Measurements from ENCODE around the gene RPL13.
A peak's percentile ranks its signal among the peaks of the same experiment; 100 is the strongest.
"Not testable (repeated sequence)": the region's sequence is repeated elsewhere in the genome, so short reads cannot be mapped to it uniquely, and the experiment has no call there.

Gene RPL13

DNA sequence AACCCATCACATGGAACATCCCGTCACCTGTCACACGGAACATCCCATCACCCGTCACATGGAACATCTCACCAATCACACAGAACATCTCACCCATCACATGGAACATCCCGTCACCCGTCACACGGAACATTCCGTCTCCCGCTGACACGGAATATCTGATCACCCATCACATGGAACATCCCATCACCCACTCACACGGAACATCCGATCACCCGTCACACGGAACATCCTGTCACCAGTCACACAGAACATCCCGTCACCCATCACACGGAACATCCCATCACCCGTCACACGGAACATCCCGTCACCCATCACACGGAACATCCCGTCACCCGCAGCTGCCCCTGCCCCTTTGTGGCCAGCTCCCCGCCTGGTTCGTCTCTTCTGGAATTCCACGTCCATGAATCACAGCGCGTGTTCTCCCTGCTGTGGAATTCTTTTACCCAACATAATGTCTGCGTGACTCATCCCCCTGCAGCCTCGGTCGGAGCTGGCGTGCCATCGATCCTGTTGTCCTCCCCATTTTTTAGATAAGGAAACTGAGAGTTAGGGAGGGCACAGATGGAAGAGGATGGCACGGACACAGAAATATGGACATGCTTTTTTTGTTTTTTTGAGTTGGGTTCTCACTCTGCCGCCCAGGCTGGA lies 20.7 kb downstream of the RPL13 start:
- DNase-seq, result no peak

GRCh38 chr16:89581861-89582563 lies 21.5 kb downstream of the RPL13 start:
- DNase-seq, result no peak

GRCh38 chr16:89582614-89583196 lies 22.2 kb downstream of the RPL13 start:
- DNase-seq, result no peak

- no peak for DNase-seq
These were observed 22.9 kb downstream of the RPL13 start for GRCh38 chr16:89583197-89583894.

- no peak for DNase-seq
These were observed 23.6 kb downstream of the RPL13 start for GRCh38 chr16:89583895-89584644.

- no peak for DNase-seq
These were observed 24.5 kb downstream of the RPL13 start for GRCh38 chr16:89584768-89585549.

- no peak for DNase-seq
These were observed 25.7 kb downstream of the RPL13 start for GRCh38 chr16:89586218-89586617.

GRCh38 chr16:89586853-89587252 lies 26.4 kb downstream of the RPL13 start:
- DNase-seq, result no peak

DNA sequence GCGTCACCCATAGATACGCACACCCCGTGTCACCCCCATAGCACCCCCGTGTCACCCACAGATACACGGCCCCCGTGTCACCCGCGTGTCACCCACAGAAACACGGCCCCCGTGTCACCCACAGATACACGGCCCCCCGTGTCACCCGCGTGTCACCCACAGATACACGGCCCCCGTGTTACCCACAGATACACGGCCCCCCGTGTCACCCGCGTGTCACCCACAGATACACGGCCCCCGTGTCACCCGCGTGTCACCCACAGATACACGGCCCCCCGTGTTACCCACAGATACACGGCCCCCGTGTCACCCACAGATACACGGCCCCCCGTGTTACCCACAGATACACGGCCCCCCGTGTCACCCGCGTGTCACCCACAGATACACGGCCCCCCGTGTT lies 27.2 kb downstream of the RPL13 start:
- DNase-seq, result not testable (repeated sequence)

DNA sequence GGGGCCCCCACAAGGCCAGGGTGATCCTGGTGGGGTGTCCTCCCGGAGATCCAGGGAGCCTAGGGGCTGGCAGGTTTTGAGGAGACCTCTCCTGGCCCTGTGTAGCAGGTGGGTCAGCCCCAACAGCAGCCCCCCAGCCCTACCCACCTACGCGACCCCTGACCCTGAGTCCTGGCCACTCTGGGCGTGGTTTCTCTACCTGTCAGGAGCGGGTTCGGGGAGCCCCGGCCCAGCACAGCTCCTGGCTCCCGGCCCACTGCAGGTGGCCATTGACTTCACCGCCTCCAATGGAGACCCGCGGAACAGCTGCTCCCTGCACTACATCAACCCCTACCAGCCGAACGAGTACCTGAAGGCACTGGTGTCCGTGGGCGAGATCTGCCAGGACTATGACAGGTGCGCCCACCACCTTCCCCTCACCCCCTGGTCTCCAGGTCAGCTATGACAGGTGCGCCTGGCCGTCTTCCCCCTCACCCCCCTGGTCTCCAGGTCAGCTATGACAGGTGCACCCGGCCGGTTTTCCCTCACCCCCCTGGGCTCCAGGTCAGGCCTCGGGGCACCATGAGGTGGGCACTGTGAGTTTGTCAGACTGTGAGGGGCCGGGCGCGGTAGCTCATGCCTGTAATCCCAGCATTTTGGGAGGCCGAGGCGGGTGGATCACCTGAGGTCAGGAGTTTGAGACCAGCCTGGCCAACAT lies 28.1 kb downstream of the RPL13 start:
- no peak for DNase-seq

GRCh38 chr16:89589241-89589926 lies 28.9 kb downstream of the RPL13 start:
- no peak for DNase-seq

DNA sequence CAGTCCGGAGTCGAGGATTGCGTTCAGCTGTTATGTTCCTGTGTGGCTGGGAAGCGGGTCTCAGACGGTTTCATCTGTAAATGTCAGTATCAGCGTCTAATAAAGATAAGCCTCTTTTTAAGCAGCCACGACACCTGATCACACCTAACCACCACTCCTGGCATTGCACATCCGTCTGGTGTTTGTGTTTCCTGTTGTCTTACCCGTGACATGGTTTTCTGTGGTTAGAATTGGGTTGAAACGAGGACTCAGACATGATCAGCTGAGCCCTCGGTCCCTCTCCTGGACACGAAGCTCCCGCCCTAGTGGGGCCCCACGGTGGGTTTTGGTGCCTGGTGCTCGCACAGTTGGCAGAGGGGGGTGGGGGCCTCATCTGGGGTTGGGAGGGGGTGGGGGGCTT lies 33.4 kb downstream of the RPL13 start:
- DNase-seq, result no peak

DNA sequence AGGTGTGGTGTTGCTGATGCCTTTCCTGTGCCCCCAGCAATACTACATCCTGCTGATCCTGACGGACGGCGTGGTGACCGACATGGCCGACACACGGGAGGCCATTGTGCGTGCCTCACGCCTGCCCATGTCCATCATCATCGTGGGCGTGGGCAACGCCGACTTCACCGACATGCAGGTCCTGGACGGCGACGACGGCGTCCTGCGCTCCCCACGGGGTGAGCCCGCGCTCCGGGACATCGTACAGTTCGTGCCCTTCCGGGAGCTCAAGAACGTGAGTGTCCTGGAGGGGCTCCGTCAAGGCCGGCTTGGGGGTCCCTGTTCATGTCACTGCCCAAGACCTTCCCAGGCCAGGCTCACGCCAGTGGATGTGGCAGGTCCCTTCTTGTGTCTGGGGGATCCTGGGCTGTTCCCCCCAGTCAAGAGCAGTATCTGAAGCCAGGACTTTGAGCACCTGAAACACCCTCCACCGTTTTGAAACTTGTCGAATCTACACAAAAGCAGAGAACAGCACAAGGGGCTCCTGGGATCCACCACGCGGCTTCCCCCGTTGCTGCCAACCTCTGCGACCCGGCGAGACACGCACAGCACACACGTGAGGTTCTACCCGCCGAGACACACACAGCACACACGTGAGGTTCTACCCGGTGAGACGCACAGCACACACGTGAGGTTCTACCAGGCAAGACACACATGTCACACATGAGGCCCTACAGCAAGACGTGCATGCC lies 35.0 kb downstream of the RPL13 start:
- DNase-seq, result no peak

DNA sequence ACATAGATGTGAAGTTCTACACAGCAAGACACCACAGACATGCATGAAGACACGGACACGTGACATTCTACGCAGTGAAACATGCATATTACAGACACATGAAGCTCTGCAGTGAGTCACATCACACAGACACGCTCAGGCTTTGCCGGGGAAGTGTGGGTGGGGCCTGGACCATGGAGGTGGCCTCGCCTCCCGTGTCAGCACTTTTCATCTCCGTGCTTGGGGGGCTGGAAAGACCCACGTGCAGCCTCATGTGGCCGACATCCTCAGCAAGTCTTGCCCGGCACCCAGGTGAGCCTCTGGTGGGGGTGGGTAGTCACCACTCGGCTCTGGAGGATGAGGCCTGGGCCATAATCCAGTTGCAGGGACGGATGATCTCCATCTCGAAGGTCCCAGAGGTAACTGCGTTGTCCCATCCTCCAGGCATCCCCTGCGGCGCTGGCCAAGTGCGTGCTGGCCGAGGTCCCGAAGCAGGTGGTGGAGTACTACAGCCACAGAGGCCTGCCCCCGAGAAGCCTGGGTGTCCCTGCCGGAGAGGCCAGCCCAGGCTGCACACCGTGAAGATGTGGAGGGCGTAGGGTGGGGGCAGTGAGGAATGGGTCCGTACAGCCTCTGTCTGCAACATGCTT lies 35.7 kb downstream of the RPL13 start:
- DNase-seq, result peak; percentile 9

DNA sequence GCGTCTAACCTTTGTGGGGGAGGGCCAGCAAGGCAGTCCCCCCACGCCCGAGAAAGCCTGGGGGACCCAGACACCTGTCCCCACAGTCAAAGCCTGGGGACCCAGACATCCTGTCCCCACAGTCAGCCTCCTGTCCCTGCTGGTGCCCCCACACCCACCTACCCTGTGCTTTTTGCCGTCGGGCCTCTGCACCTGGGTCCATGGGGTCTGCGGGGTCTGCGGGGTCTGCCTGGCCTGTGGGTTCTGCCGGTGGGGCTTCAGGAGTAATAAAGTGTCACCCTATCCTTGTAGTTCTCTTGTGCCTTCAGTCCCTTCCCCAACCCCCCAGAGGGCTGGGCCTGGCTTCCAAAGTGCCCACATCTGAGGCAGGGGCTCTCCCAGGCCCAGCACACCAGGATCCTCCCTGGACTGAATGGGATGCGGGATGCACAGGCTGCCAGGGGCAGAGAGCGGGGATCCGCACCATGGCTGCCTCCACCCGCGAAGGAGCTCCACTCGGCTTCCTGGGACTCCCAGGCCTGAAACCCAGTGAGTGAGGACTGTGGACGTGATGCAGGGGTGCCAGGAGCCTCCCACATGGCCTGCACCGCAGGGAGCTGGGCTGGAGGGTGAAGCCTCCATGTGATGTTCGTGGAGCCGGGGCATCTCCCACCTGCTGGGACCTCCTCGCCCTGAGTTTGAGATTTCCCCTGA lies 36.6 kb downstream of the RPL13 start:
- DNase-seq, result no peak

DNA sequence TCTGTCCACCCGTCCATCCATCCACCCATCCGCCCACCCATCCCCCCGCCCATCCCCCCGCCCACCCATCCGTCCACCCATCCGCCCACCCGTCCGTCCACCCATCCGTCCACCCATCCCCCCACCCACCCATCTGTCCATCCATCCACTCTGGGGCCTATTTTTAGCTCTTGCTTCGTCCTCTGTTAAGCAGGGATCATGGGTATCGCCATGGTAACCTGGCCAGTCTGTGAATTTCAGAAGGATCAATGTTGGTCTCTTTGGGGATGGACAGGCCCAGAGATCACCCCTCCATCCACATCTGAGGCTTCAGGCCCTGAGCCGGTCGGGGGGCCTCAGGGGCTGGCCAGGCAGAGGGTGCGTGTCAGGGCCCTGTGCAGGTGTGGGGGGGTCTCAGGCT lies 37.7 kb downstream of the RPL13 start:
- no peak for DNase-seq

- DNase-seq, result no peak
These were observed 39.0 kb downstream of the RPL13 start for GRCh38 chr16:89599451-89599858.

DNA sequence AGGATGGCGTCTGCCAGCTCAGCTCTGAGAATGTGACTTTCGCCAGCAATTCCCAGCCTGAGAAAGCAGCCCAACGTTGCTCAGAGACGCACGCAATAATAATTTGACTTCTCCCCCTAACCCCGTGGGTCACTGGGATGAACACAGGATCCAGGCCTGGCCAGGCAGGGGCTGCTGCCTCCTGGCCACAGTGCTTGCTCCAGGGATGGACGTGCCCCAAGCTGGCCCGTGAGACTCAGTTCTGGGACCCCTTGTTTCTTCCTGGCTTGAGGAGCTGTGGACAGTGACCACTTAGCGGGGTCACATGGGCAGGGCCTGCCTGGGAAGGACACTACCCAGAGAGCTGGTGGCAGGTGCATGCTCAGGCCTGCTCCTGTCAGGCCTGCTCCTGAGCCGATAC lies 39.4 kb downstream of the RPL13 start:
- DNase-seq, result no peak

GRCh38 chr16:89600427-89600826 lies 39.9 kb downstream of the RPL13 start:
- DNase-seq, result no peak

All from left hindlimb (tissue), 1 donor.